Osteoblast (primary cell): ENCODE results near the gene PPFIA1. TPM values are rescaled to one million over a fixed set of nuclear protein-coding genes. Genes with fewer than 3 reads are reported as not detected.
"Not testable (repeated sequence)": the region's sequence is repeated elsewhere in the genome, so short reads cannot be mapped to it uniquely, and the experiment has no call there.

Experiments used
- DNase-seq: peaks from one replicate; pipeline ENCODE4 v3.0.0; 2011; ENCODE audit warnings: low spot score, mixed read lengths; ENCODE audit not compliant: insufficient read length; ENCODE audit errors: missing footprints
- H2AFZ ChIP-seq: 2 replicates; pipeline ENCODE4 v1.6.0; 2011; ENCODE audit warnings: mild to moderate bottlenecking, low read length
- H3K27ac ChIP-seq: 2 replicates; pipeline ENCODE4 v1.5.1; 2011; ENCODE audit warnings: mild to moderate bottlenecking, low read depth, low read length, moderate library complexity
- H3K27me3 ChIP-seq: 2 replicates; pipeline ENCODE4 v1.6.0; 2012; ENCODE audit warnings: mild to moderate bottlenecking, control low read depth, inconsistent platforms, low read length, moderate library complexity; ENCODE audit not compliant: insufficient read depth
- H3K36me3 ChIP-seq: 2 replicates; pipeline ENCODE4 v1.5.1; 2011; ENCODE audit warnings: mild to moderate bottlenecking, low read length, control low read depth, moderate library complexity; ENCODE audit not compliant: insufficient read depth
- H3K4me1 ChIP-seq: 2 replicates; pipeline ENCODE4 v1.5.1; 2011; ENCODE audit warnings: mild to moderate bottlenecking, low read length, control low read depth, moderate library complexity; ENCODE audit not compliant: insufficient read depth
- H3K4me2 ChIP-seq: 2 replicates; pipeline ENCODE4 v1.6.0; 2011; ENCODE audit warnings: mild to moderate bottlenecking, low read length; ENCODE audit not compliant: insufficient read depth
- H3K4me3 ChIP-seq: fragments of 200-600 bp; sonication (generic); 3 replicates; pipeline ENCODE4 v1.5.1; 2012; ENCODE audit warnings: mild to moderate bottlenecking, low read length, inconsistent platforms; ENCODE audit not compliant: insufficient read depth
- H3K79me2 ChIP-seq: 2 replicates; pipeline ENCODE4 v1.6.0; 2012; ENCODE audit warnings: mild to moderate bottlenecking, low read length, control low read depth, inconsistent platforms; ENCODE audit not compliant: insufficient read depth
- H3K9me3 ChIP-seq: 2 replicates; pipeline ENCODE4 v1.5.1; 2011; ENCODE audit warnings: low read depth, low read length, control low read depth
- H4K20me1 ChIP-seq: 2 replicates; pipeline ENCODE4 v1.6.0; 2012; ENCODE audit warnings: mild to moderate bottlenecking, low read length, control low read depth; ENCODE audit not compliant: insufficient read depth
- CTCF ChIP-seq: IDR thresholded peaks from 2 replicates; pipeline ENCODE4 v1.5.1; 2011; ENCODE audit warnings: mild to moderate bottlenecking, low read depth, low read length, moderate library complexity; ENCODE audit errors: extremely low read depth
- total RNA-seq: library from RNA; depleted of rRNA; stranded (reverse); fragments of >200 nt; gene quantifications from 2 replicates; pipeline ENCODE4 v1.2.3, GENCODE V29; 2012

PPFIA1 gene
- total RNA-seq, 1 donor: 110 TPM

- peaks cover 79% of the 10 kb centered on the region for H3K79me2 ChIP-seq
- H2AFZ ChIP-seq: no peak overlapping the region
- H3K4me3 ChIP-seq: no peak overlapping the region
- H3K27ac ChIP-seq: no peak overlapping the region
- no peaks in the 10 kb centered on the region for H3K4me1 ChIP-seq
- H4K20me1 ChIP-seq: peaks cover 21% of the 10 kb centered on the region
- no peaks in the 10 kb centered on the region for H3K9me3 ChIP-seq
- no peak overlapping the region for H3K4me2 ChIP-seq
- no peak for TF ChIP-seq CTCF
- no peaks in the 10 kb centered on the region for H3K27me3 ChIP-seq
- DNase-seq: no peak
- peaks cover 27% of the 10 kb centered on the region for H3K36me3 ChIP-seq
These were observed 19.1 kb downstream of the PPFIA1 start for GRCh38 chr11:70289582-70289981.

- DNase-seq: no peak
- TF ChIP-seq CTCF: no peak
- Histone ChIP-seq H3K4me3 (no peak overlapping the region), H3K36me3 (peaks cover 21% of the 10 kb centered on the region), H3K4me1 (no peaks in the 10 kb centered on the region), H4K20me1 (peaks cover 19% of the 10 kb centered on the region), H3K79me2 (peaks cover 72% of the 10 kb centered on the region), H3K9me3 (no peaks in the 10 kb centered on the region), H3K27ac (no peak overlapping the region), H3K27me3 (no peaks in the 10 kb centered on the region), H2AFZ (no peak overlapping the region), H3K4me2 (no peak overlapping the region)
These were observed 20.0 kb downstream of the PPFIA1 start for GRCh38 chr11:70290361-70291065.

- peaks cover 64% of the 10 kb centered on the region for H3K79me2 ChIP-seq
- H3K27ac ChIP-seq: no peak overlapping the region
- H3K4me1 ChIP-seq: peaks cover 2% of the 10 kb centered on the region
- no peak overlapping the region for H3K4me2 ChIP-seq
- no peak for DNase-seq
- no peak for TF ChIP-seq CTCF
- no peak overlapping the region for H2AFZ ChIP-seq
- no peaks in the 10 kb centered on the region for H3K27me3 ChIP-seq
- peaks cover 9% of the 10 kb centered on the region for H3K36me3 ChIP-seq
- no peak overlapping the region for H3K4me3 ChIP-seq
- no peaks in the 10 kb centered on the region for H3K9me3 ChIP-seq
- H4K20me1 ChIP-seq: peaks cover 11% of the 10 kb centered on the region
These were observed 21.7 kb downstream of the PPFIA1 start for GRCh38 chr11:70292166-70292565.

GRCh38 chr11:70292863-70293262 lies 22.4 kb downstream of the PPFIA1 start:
- Histone ChIP-seq H3K9me3 (no peaks in the 10 kb centered on the region), H2AFZ (no peak overlapping the region), H3K4me3 (no peak overlapping the region), H3K4me1 (peaks cover 9% of the 10 kb centered on the region), H3K79me2 (peaks cover 64% of the 10 kb centered on the region), H4K20me1 (peaks cover 17% of the 10 kb centered on the region), H3K27ac (no peak overlapping the region), H3K4me2 (no peak overlapping the region), H3K27me3 (no peaks in the 10 kb centered on the region), H3K36me3 (peaks cover 7% of the 10 kb centered on the region)
- TF ChIP-seq CTCF: no peak
- DNase-seq: no peak

- not testable (repeated sequence) for H3K4me3 ChIP-seq, H3K27ac ChIP-seq, H2AFZ ChIP-seq, H3K9me3 ChIP-seq, H3K27me3 ChIP-seq, DNase-seq, H3K4me2 ChIP-seq
- Histone ChIP-seq H3K36me3 (peaks cover 15% of the 10 kb centered on the region), H3K79me2 (peaks cover 66% of the 10 kb centered on the region), H4K20me1 (peaks cover 18% of the 10 kb centered on the region), H3K4me1 (peaks cover 21% of the 10 kb centered on the region)
These were observed 24.7 kb downstream of the PPFIA1 start for GRCh38 chr11:70295166-70295565.
